Thoracic aorta (tissue), 2 donors: Measurements from ENCODE around the gene OSGEPL1. TPM values are rescaled to one million over a fixed set of nuclear protein-coding genes. Genes with fewer than 3 reads are reported as not detected.

Experiments
- ATAC-seq: fragments of 150-250 bp; one replicate; pipeline ENCODE4 v1.8.0; 2017; ENCODE audit warnings: low read depth; ENCODE audit not compliant: insufficient number of reproducible peaks, low FRiP score
- DNase-seq: peaks from one replicate; pipeline ENCODE4 v3.0.0-alpha.2; 2020; ENCODE audit warnings: low spot score
- H3K27ac ChIP-seq, 2 donors: fragments of 200-600 bp; sonication (generic); 1 replicate in 1 of 2; 2 replicates in 1 of 2; pipeline ENCODE4 v1.5.1; 2016; ENCODE audit warnings: mild to moderate bottlenecking in 2 of 2, moderate library complexity in 2 of 2
- H3K27me3 ChIP-seq: fragments of 200-600 bp; sonication (generic); replicated peaks from 2 replicates; pipeline ENCODE4 v1.6.0; 2016; ENCODE audit warnings: mild to moderate bottlenecking; ENCODE audit not compliant: insufficient read depth
- H3K36me3 ChIP-seq: fragments of 200-600 bp; sonication (generic); one replicate; pipeline ENCODE4 v1.5.1; 2016
- H3K4me1 ChIP-seq, 2 donors: fragments of 200-600 bp; sonication (generic); 1 replicate in 1 of 2; 2 replicates in 1 of 2; pipeline versions ENCODE4 v1.5.1 to v1.6.0; 2016; ENCODE audit warnings: low read depth in 2 of 2, mild to moderate bottlenecking in 1 of 2; ENCODE audit not compliant: control insufficient read depth in 1 of 2
- H3K4me3 ChIP-seq: fragments of 200-600 bp; sonication (generic); 2 replicates; pipeline ENCODE4 v1.5.1; 2016; ENCODE audit warnings: mild to moderate bottlenecking
- H3K9me3 ChIP-seq: fragments of 200-600 bp; sonication (generic); 2 replicates; pipeline ENCODE4 v1.5.1; 2016
- total RNA-seq, 2 donors: library from RNA; depleted of rRNA; stranded (reverse); fragments of >200 nt; gene quantifications; one replicate each; pipeline versions ENCODE4 v1.1.0 to v1.2.3, GENCODE V29; 2016
- TF ChIP-seq, protein P1 (sequence below): fragments of 200-600 bp; sonication (generic); IDR thresholded peaks from one replicate; pipeline ENCODE4 v1.5.1; 2019; ENCODE audit warnings: antibody characterized with exemption

The OSGEPL1 gene, protein sequence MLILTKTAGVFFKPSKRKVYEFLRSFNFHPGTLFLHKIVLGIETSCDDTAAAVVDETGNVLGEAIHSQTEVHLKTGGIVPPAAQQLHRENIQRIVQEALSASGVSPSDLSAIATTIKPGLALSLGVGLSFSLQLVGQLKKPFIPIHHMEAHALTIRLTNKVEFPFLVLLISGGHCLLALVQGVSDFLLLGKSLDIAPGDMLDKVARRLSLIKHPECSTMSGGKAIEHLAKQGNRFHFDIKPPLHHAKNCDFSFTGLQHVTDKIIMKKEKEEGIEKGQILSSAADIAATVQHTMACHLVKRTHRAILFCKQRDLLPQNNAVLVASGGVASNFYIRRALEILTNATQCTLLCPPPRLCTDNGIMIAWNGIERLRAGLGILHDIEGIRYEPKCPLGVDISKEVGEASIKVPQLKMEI
- total RNA-seq, result 1 to 10 TPM; 1.9 to 5.7 TPM

DNA sequence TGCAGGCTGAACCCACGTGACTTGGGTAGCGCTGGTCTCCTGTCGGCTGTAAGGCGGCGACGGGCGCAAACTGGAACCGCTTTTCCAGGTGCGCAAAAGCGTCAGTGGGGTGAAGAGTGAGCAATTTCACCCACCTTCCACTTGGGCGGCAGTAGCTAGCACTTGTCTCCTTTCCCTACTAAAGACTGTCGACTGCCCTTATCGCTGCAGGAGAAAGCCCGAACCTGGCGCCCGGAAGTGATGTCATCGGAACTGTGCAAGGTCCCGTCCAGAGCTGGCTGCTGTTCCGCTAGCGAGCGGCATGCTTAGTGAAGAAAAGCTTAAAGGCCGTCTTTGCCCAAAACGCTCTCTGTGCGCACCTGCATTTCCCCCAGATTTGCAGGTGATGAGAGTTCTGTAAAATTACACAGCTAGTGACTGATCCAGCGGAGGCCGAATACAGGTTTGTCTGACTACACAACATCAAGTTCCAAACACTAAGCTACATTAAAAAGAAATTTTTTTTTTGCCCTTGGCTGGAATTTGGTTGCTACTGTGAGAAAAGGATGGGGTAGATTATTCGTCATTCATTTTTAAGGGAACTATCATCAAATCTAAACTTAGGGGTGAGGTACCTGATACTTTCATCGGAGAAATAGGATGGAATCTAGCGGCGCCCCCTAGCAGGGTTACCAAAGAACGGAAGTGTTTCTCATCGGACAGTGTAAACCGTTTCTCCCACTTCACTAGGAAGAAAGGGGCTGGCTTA, at the start of gene OSGEPL1:
Gene OSGEPL1 (minus strand): TSS at position 242 of the 748 bp plus-strand sequence. CDS start 1,152 bp downstream, outside the sequence.
- H3K9me3 ChIP-seq, result no peaks in the 10 kb centered on the region
- DNase-seq (peak; percentile 74), ATAC-seq (peak; percentile 84)
- peak within 1 kb of the TSS; percentile 66 to 72 for H3K27ac ChIP-seq
- TF ChIP-seq, protein P1, sequence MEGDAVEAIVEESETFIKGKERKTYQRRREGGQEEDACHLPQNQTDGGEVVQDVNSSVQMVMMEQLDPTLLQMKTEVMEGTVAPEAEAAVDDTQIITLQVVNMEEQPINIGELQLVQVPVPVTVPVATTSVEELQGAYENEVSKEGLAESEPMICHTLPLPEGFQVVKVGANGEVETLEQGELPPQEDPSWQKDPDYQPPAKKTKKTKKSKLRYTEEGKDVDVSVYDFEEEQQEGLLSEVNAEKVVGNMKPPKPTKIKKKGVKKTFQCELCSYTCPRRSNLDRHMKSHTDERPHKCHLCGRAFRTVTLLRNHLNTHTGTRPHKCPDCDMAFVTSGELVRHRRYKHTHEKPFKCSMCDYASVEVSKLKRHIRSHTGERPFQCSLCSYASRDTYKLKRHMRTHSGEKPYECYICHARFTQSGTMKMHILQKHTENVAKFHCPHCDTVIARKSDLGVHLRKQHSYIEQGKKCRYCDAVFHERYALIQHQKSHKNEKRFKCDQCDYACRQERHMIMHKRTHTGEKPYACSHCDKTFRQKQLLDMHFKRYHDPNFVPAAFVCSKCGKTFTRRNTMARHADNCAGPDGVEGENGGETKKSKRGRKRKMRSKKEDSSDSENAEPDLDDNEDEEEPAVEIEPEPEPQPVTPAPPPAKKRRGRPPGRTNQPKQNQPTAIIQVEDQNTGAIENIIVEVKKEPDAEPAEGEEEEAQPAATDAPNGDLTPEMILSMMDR, result peak; percentile 38
- H3K27me3 ChIP-seq, result no peaks in the 10 kb centered on the region
- peak within 1 kb of the TSS; percentile 87 for H3K4me3 ChIP-seq
- H3K36me3 ChIP-seq, result no peaks in the 10 kb centered on the region
- peaks cover 15 to 19% of the 10 kb centered on the region in 2 donors for H3K4me1 ChIP-seq

DNA sequence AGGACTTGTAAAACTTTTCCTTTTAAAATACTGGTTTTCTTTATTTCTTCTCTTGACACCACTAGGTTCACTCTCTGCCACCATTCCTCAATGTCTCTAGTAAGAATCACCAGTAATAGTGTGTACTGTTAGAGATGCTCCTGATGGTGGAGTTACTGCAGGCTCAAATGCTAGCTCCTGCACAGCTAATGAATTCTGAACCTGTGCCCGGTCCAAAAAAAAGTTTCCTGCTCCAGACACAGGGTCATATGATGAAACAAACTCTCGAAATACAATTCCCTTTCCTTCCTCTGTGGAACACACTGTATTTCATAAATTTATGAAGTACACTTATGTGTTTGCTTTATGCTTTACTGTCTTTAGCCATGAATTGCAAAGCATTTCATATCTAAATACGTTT, 40.8 kb upstream of the OSGEPL1 start:
- Histone ChIP-seq H3K36me3 (peaks cover 4% of the 10 kb centered on the region), H3K4me3 (no peak overlapping the region), H3K27ac (no peak overlapping the region), H3K27me3 (no peaks in the 10 kb centered on the region), H3K9me3 (no peaks in the 10 kb centered on the region), H3K4me1 (no peaks in the 10 kb centered on the region)
- TF ChIP-seq, protein P1, result no peak
- DNase-seq, result no peak
- no peak for ATAC-seq

DNA sequence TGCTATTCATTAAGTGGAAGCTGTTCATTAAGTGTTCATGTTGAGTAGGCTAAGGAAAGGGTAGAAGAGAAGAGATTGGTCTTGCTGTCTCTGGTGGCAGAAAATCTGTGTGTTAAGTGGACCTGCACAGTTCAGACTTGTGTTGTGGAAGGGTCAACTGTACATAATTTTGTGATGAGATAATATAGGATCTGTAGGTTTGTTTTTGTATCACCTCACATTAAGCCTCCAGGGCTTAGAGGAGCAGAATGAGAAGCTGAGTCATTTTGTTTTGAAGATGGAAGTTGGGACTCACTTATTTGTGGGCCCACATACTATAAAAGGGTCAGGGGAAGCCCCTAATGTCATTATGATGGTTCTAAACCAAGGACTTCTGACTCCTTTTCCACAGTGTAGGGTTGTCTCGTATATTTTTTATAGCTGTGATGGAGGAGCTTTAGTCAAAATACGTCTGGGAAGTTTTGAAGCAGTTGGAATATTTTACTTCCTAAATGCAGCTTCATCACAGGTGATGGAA, 39.9 kb upstream of the OSGEPL1 start:
- ATAC-seq (no peak), DNase-seq (no peak)
- Histone ChIP-seq H3K4me3 (no peak overlapping the region), H3K27me3 (no peaks in the 10 kb centered on the region), H3K36me3 (peaks cover 4% of the 10 kb centered on the region), H3K4me1 (no peaks in the 10 kb centered on the region), H3K9me3 (no peaks in the 10 kb centered on the region), H3K27ac (no peak overlapping the region)
- TF ChIP-seq, protein P1, result no peak

DNA sequence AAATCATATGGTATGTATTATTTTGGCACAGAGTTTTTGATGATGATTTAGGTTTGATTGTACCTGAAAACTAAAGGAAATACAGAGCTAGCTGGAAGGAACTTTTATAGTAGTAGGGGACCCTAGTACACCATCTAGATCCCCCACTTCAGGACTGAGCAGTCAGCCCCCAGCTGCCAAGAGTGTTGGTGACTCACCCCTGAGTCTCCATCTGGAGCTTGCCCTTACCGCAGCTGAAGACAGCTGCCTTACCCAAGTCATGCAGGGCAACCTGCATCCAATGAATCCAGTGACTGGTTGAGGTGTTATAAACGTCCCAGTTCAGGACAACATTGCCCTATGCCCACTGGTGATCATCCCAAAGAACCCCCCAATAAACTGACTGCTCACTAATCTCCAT, 36.9 kb upstream of the OSGEPL1 start:
- H3K4me3 ChIP-seq, result no peak overlapping the region
- H3K27ac ChIP-seq, result no peak overlapping the region
- no peaks in the 10 kb centered on the region for H3K27me3 ChIP-seq
- DNase-seq, result no peak
- no peaks in the 10 kb centered on the region for H3K4me1 ChIP-seq
- no peak for ATAC-seq
- H3K9me3 ChIP-seq, result no peaks in the 10 kb centered on the region
- H3K36me3 ChIP-seq, result no peaks in the 10 kb centered on the region
- TF ChIP-seq, protein P1, result no peak

DNA sequence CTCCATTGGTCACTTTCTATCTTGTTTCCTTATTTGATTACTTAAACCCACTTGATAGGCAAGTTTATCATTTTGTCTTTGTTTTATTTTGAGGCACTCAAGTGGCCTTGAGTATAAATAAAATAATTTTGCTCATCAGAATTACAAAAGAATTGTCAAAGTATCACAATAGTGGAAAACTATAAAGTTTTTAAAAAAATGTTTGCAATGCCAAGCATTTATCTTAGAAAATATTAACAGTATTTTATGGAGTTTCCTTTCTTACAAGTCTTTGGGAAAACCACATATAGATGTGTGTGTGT, 36.4 kb upstream of the OSGEPL1 start:
- Histone ChIP-seq H3K27ac (no peak overlapping the region), H3K9me3 (no peaks in the 10 kb centered on the region), H3K4me1 (no peaks in the 10 kb centered on the region), H3K4me3 (no peak overlapping the region), H3K27me3 (no peaks in the 10 kb centered on the region), H3K36me3 (peaks cover 2% of the 10 kb centered on the region)
- DNase-seq (no peak), ATAC-seq (no peak)
- TF ChIP-seq, protein P1, result no peak
